Suprapubic skin (tissue), 4 donors: Measurements from ENCODE around the gene CLSTN2. TPM values are rescaled to one million over a fixed set of nuclear protein-coding genes. Genes with fewer than 3 reads are reported as not detected.

Source experiments
- DNase-seq, 2 donors: peaks; one replicate each; pipeline ENCODE4 v3.0.0-alpha.2; 2019; ENCODE audit warnings: low spot score in 2 of 2
- H3K27ac ChIP-seq: fragments of 200-600 bp; sonication (generic); one replicate; pipeline ENCODE4 v1.5.1; 2019
- H3K27me3 ChIP-seq: fragments of 200-600 bp; sonication (generic); one replicate; pipeline ENCODE4 v1.5.1; 2019
- H3K36me3 ChIP-seq: fragments of 200-600 bp; sonication (generic); one replicate; pipeline ENCODE4 v1.5.1; 2019
- H3K4me1 ChIP-seq: fragments of 200-600 bp; sonication (generic); one replicate; pipeline ENCODE4 v1.5.1; 2019
- H3K4me3 ChIP-seq: fragments of 200-600 bp; sonication (generic); one replicate; pipeline ENCODE4 v1.5.1; 2019; ENCODE audit warnings: mild to moderate bottlenecking
- H3K9me3 ChIP-seq: fragments of 200-600 bp; sonication (generic); one replicate; pipeline ENCODE4 v1.5.1; 2019
- CTCF ChIP-seq, 2 donors: fragments of 200-600 bp in 1 of 2; fragments of 450-650 bp in 1 of 2; sonication (generic) in 1 of 2; IDR thresholded peaks; one replicate each; pipeline ENCODE4 v1.5.1; 2016 to 2019; ENCODE audit warnings: antibody characterized with exemption in 2 of 2, mild to moderate bottlenecking in 1 of 2, moderate library complexity in 1 of 2
- EP300 ChIP-seq: sonication (generic); formaldehyde crosslinking; IDR thresholded peaks from one replicate; pipeline ENCODE4 v1.6.1; 2017; ENCODE audit warnings: antibody characterized with exemption
- POLR2A ChIP-seq, 2 donors: fragments of 450-650 bp; IDR thresholded peaks; one replicate each; pipeline ENCODE4 v1.6.1; 2017; ENCODE audit warnings: antibody characterized with exemption in 2 of 2, mild to moderate bottlenecking in 2 of 2, moderate library complexity in 2 of 2
- POLR2AphosphoS5 ChIP-seq, 3 donors: sonication (generic); formaldehyde crosslinking; IDR thresholded peaks; one replicate each; pipeline ENCODE4 v1.6.1; 2017; ENCODE audit warnings: antibody characterized with exemption in 3 of 3
- WGBS: methylation state at CpG from one replicate; pipeline ENCODE4 v1.1.5; 2018; 5-methylcytosine and 5-hydroxymethylcytosine counted together
- total RNA-seq, 4 donors: library from RNA; depleted of rRNA; stranded (reverse); fragments of >200 nt; gene quantifications; one replicate each; pipeline ENCODE4 v1.1.0, GENCODE V29; 2016

Gene CLSTN2
- total RNA-seq, 4 donors from 2014 or later, result 4.3 to 14.1 (median 7.4) TPM

DNA sequence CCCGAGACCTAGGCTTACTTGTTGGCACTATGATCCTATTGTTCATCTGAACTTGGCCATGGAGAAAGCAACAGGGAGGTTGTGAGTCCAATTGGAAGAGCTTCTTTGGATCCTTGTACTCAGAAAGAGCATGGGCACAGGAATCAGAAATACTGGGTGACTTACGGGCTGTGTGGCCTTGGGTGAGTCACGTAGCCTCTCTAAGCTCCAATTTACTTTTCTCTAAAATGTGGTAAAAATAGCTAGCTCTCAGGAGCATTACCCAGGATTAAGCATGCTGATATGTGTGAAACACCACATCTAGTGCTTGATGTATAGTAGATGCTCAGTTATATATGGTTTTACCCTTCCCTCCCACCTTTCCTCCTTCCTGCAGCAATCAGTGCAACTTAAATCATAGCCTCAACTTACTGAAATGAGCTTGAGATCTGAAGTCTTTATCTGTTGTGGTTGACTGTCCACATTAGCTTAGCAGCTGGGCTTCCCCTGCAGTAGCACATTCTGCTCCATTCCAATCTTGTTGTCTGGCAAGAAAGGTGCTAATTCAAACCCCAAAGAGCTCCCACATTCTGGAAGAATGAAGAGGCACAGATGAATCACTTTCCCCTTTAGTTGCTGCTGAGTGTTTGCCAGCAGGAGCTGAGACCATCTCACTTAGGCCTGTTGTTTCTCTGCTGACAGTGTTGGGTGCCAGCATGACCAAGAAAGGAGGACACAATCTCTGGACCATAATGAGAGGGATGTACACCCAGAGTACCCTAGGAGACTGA is 443.8 kb downstream of the CLSTN2 start:
- no peaks in the 10 kb centered on the region for H3K9me3 ChIP-seq
- WGBS, result 21% methylated on average over 3 of the region's 3 CpGs
- TF ChIP-seq POLR2AphosphoS5 (IDR thresholded peaks at IDR 0.05), result no peak
- TF ChIP-seq EP300, result no peak
- no peak for TF ChIP-seq POLR2A (IDR thresholded peaks at IDR 0.05)
- TF ChIP-seq CTCF (IDR thresholded peaks at IDR 0.05), result no peak
- H3K4me3 ChIP-seq, result no peak overlapping the region
- H3K27me3 ChIP-seq, result no peaks in the 10 kb centered on the region
- H3K36me3 ChIP-seq, result no peaks in the 10 kb centered on the region
- no peak for DNase-seq
- no peak overlapping the region for H3K27ac ChIP-seq
- peaks cover under 1% of the 10 kb centered on the region for H3K4me1 ChIP-seq

GRCh38 chr3:140384028-140384771 is 449.2 kb downstream of the CLSTN2 start:
- no peak overlapping the region for H3K27ac ChIP-seq
- H3K27me3 ChIP-seq, result no peaks in the 10 kb centered on the region
- H3K9me3 ChIP-seq, result no peaks in the 10 kb centered on the region
- TF ChIP-seq EP300, result no peak
- TF ChIP-seq CTCF (IDR thresholded peaks at IDR 0.05), result no peak
- peaks cover 5% of the 10 kb centered on the region for H3K4me1 ChIP-seq
- no peak overlapping the region for H3K4me3 ChIP-seq
- WGBS, result 65% methylated on average over 8 of the region's 8 CpGs
- no peaks in the 10 kb centered on the region for H3K36me3 ChIP-seq
- no peak for DNase-seq

DNA sequence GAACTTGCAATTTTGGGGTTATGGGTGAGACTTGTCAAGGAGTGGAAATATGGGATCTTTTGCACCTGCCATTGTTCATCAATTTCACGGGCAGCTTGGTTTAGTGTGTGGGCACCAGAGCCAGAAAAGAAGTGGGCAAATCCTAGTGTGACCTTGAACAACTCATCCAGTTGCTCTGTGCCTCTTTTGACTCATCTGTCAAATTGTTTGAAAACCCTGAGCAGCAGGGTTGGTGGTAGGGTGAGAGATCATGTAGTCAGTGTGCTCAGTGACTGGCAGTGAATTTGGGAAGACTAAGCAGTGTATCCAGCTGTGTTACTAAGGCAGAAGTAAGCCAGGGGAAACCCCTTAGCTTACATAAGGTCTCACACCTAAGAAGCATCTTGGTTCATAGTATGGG is 449.9 kb downstream of the CLSTN2 start:
- H3K27ac ChIP-seq, result no peak overlapping the region
- H3K9me3 ChIP-seq, result no peaks in the 10 kb centered on the region
- H3K36me3 ChIP-seq, result no peaks in the 10 kb centered on the region
- no peak for DNase-seq
- H3K4me1 ChIP-seq, result peaks cover 5% of the 10 kb centered on the region
- H3K4me3 ChIP-seq, result no peak overlapping the region
- no peaks in the 10 kb centered on the region for H3K27me3 ChIP-seq
- 90% methylated on average over 1 of the region's 1 CpG for WGBS
- TF ChIP-seq EP300 (no peak), CTCF (IDR thresholded peaks at IDR 0.05) (no peak), POLR2AphosphoS5 (IDR thresholded peaks at IDR 0.05) (no peak), POLR2A (IDR thresholded peaks at IDR 0.05) (no peak)

GRCh38 chr3:140386357-140387100 is 451.5 kb downstream of the CLSTN2 start:
- H3K27ac ChIP-seq, result no peak overlapping the region
- WGBS, result 78% methylated on average over 5 of the region's 6 CpGs
- no peaks in the 10 kb centered on the region for H3K36me3 ChIP-seq
- peaks cover 5% of the 10 kb centered on the region for H3K4me1 ChIP-seq
- H3K9me3 ChIP-seq, result no peaks in the 10 kb centered on the region
- DNase-seq, result no peak
- no peak overlapping the region for H3K4me3 ChIP-seq
- no peak for TF ChIP-seq POLR2AphosphoS5 (IDR thresholded peaks at IDR 0.05)
- TF ChIP-seq EP300, result no peak
- no peak for TF ChIP-seq CTCF (IDR thresholded peaks at IDR 0.05)
- TF ChIP-seq POLR2A (IDR thresholded peaks at IDR 0.05), result no peak
- no peaks in the 10 kb centered on the region for H3K27me3 ChIP-seq

GRCh38 chr3:140387244-140387643 is 452.3 kb downstream of the CLSTN2 start:
- Histone ChIP-seq H3K27me3 (no peaks in the 10 kb centered on the region), H3K36me3 (no peaks in the 10 kb centered on the region), H3K4me3 (no peak overlapping the region), H3K27ac (no peak overlapping the region), H3K9me3 (no peaks in the 10 kb centered on the region), H3K4me1 (peaks cover 5% of the 10 kb centered on the region)
- TF ChIP-seq POLR2AphosphoS5 (IDR thresholded peaks at IDR 0.05), result no peak
- TF ChIP-seq EP300, result no peak
- no peak for TF ChIP-seq POLR2A (IDR thresholded peaks at IDR 0.05)
- no peak for TF ChIP-seq CTCF (IDR thresholded peaks at IDR 0.05)
- DNase-seq, result no peak
- WGBS, result 91% methylated on average over 2 of the region's 2 CpGs
